Measurements from ENCODE around the gene CYLD. TPM values are rescaled to one million over a fixed set of nuclear protein-coding genes. Genes with fewer than 3 reads are reported as not detected.

The CYLD gene
- total and polyA plus RNA-seq, 2 experiments from 2014 or later: 6.9 to 30.9 TPM

DNA sequence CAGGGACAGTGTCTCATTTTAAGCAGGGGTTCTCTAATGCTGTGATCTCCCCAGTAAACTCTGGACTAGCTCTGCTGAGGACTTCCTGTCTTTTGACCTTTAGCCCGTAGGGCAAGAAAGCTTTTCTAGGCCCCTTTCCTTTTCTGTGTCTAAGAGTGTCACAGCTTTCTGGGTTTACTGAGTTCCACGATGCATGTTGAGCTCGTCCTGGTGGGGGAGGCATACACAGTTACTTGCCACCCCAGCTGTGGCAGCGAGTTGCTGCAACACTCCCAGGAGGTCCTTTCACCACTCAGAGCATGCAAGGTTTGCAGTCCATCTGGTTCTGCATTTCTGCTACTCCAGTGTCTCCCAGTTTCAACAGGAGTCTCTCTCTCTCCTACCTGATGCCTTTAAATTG is 24.8 kb upstream of the CYLD start:
- H4K20me1 ChIP-seq (replicated peaks; ENCODE audit: insufficient read depth): no peaks in the 10 kb centered on the region

More for the DNA sequence above, 24.8 kb upstream of the CYLD start:
- DNase-seq (ENCODE audit: low spot score): no peak
- H3K4me1 ChIP-seq (ENCODE audit: insufficient read depth): no peaks in the 10 kb centered on the region; the same call in 1 of the 2 replicates
- H3K27ac ChIP-seq (ENCODE audit: low read depth): no peak overlapping the region
- no peaks in the 10 kb centered on the region for H3K27me3 ChIP-seq (ENCODE audit: insufficient read depth)
- Mint-ChIP-seq H3K27me3 (ENCODE audit: insufficient read depth, low read depth, poor library complexity) (peaks cover 8% of the 10 kb centered on the region), H3K4me1 (peaks cover 15% of the 10 kb centered on the region), H3K36me3 (ENCODE audit: low read depth) (no peaks in the 10 kb centered on the region), H3K27ac (no peak overlapping the region), H3K9me3 (no peaks in the 10 kb centered on the region), H3K4me3 (no peak overlapping the region)
- H3K36me3 ChIP-seq (ENCODE audit: insufficient read depth): no peaks in the 10 kb centered on the region
- no peaks in the 10 kb centered on the region for H3K79me2 ChIP-seq (replicated peaks; ENCODE audit: insufficient read depth)
- H3K4me2 ChIP-seq: no peak overlapping the region
- TF ChIP-seq STAT1 (IDR thresholded peaks at IDR 0.05; ENCODE audit: unreplicated experiment): no peak
- no peak for TF ChIP-seq ZNF114 (CRISPR knock-in tag; IDR thresholded peaks at IDR 0.05)
- no peak for TF ChIP-seq EZH2phosphoT487 (IDR thresholded peaks at IDR 0.05; ENCODE audit: unreplicated experiment)
- no peak for TF ChIP-seq EZH2 (IDR thresholded peaks at IDR 0.05; ENCODE audit: low read depth, unreplicated experiment)
- TF ChIP-seq ETS1 (IDR thresholded peaks at IDR 0.05): no peak
- TF ChIP-seq CTCF (conservative IDR thresholded peaks at IDR 0.05; ENCODE audit: low read depth in 2 of 2): no peak
- no peak for TF ChIP-seq JUNB (IDR thresholded peaks at IDR 0.05; ENCODE audit: unreplicated experiment)
- no peak for TF ChIP-seq NANOG (IDR thresholded peaks at IDR 0.05; ENCODE audit: borderline replicate concordance)
- TF ChIP-seq ZNF331 (CRISPR knock-in tag; IDR thresholded peaks at IDR 0.05; ENCODE audit: low read depth): no peak
- TF ChIP-seq POLR2AphosphoS5 (IDR thresholded peaks at IDR 0.05; ENCODE audit: low read depth): no peak
- no peak for TF ChIP-seq ZNF462 (CRISPR knock-in tag; IDR thresholded peaks at IDR 0.05)
- TF ChIP-seq REST (IDR thresholded peaks at IDR 0.05; ENCODE audit: unreplicated experiment): no peak
- no peak for TF ChIP-seq CREB1 (CRISPR knock-in tag; IDR thresholded peaks at IDR 0.05; ENCODE audit: low read depth)
- H3K4me3 ChIP-seq: no peak overlapping the region
- no peaks in the 10 kb centered on the region for H3F3A ChIP-seq (replicated peaks; ENCODE audit: low read depth)
- no peaks in the 10 kb centered on the region for H3K9me2 ChIP-seq (ENCODE audit: insufficient read depth)
- ATAC-seq: no peak
- H2AFZ ChIP-seq: no peak overlapping the region

Measured in GM23338 (cell line).